IMR-90 (cell line): Measurements from ENCODE around the gene SMIM7. TPM values are rescaled to one million over a fixed set of nuclear protein-coding genes. Genes with fewer than 3 reads are reported as not detected.
A peak's percentile ranks its signal among the peaks of the same experiment; 100 is the strongest.

Experiments used
- ATAC-seq: fragments of 200-7000 bp; cut with Tn5 transposase; 2 replicates; pipeline ENCODE4 v1.9.1; 2020; ENCODE audit warnings: low read depth, mild to moderate bottlenecking, moderate library complexity
- BruUV-seq: library from RNA; stranded (reverse); fragments of 400-500 nt; replicated peaks from 2 replicates; lab custom pipeline; 2021; lab: Mats Ljungman, UMichigan
- CTCF ChIA-PET: fragments of 300-600 bp; formaldehyde crosslinking; extraction: SDS; loops from one replicate; lab custom pipeline; 2021; ENCODE audit warnings: antibody characterized with exemption; lab: Yijun Ruan, JAX
- POLR2A ChIA-PET: fragments of 300-600 bp; sonication (Branson Sonifier 250); formaldehyde crosslinking; loops from one replicate; lab custom pipeline; 2022; ENCODE audit warnings: antibody characterized with exemption; ENCODE audit not compliant: unreplicated experiment; lab: Charles Lee
- DNase-seq: peaks from one replicate; pipeline ENCODE4 v3.0.0; 2013
- H2AFZ ChIP-seq: replicated peaks from 2 replicates; pipeline ENCODE3; 2013; ENCODE audit warnings: low read length, mild to moderate bottlenecking; ENCODE audit not compliant: poor library complexity
- H2AK5ac ChIP-seq: 2 replicates; pipeline ENCODE4 v1.6.1; 2013; ENCODE audit warnings: low read depth, low read length, inconsistent platforms
- H2AK9ac ChIP-seq: replicated peaks from 2 replicates; pipeline ENCODE3; 2013; ENCODE audit warnings: mild to moderate bottlenecking, low read depth, low read length, moderate library complexity; ENCODE audit not compliant: poor library complexity
- H2BK120ac ChIP-seq: 2 replicates; pipeline ENCODE4 v1.6.1; 2013; ENCODE audit warnings: low read depth, low read length, inconsistent platforms
- H2BK15ac ChIP-seq: 3 replicates; pipeline ENCODE4 v1.6.1; 2013; ENCODE audit warnings: low read depth, low read length, inconsistent platforms
- H2BK20ac ChIP-seq: 2 replicates; pipeline ENCODE4 v1.6.1; 2013; ENCODE audit warnings: low read depth, mild to moderate bottlenecking, inconsistent platforms, low read length, moderate library complexity
- H2BK5ac ChIP-seq: 2 replicates; pipeline ENCODE4 v1.6.1; 2013; ENCODE audit warnings: mild to moderate bottlenecking, low read depth, low read length, inconsistent platforms; ENCODE audit not compliant: poor library complexity, severe bottlenecking
- H3K14ac ChIP-seq: replicated peaks from 2 replicates; pipeline ENCODE4 v1.6.1; 2013; ENCODE audit warnings: low read depth, low read length, inconsistent platforms
- H3K18ac ChIP-seq: 2 replicates; pipeline ENCODE4 v1.6.1; 2013; ENCODE audit warnings: low read depth, low read length, control low read depth
- H3K23ac ChIP-seq: 2 replicates; pipeline ENCODE4 v1.6.1; 2013; ENCODE audit warnings: low read depth, low read length, inconsistent platforms
- H3K27ac ChIP-seq: 2 replicates; pipeline ENCODE4 v1.5.1; 2013; ENCODE audit warnings: mild to moderate bottlenecking, control low read depth, low read length; ENCODE audit not compliant: insufficient read depth
- H3K27me3 ChIP-seq: 2 replicates; pipeline ENCODE4 v1.6.1; 2013; ENCODE audit warnings: low read length; ENCODE audit not compliant: control insufficient read depth, insufficient read depth
- H3K36me3 ChIP-seq: 2 replicates; pipeline ENCODE4 v1.6.1; 2013; ENCODE audit warnings: low read length, mixed read lengths; ENCODE audit not compliant: control insufficient read depth, insufficient read depth
- H3K4ac ChIP-seq: 2 replicates; pipeline ENCODE4 v1.6.1; 2013; ENCODE audit warnings: low read depth, low read length, inconsistent platforms
- H3K4me1 ChIP-seq: 2 replicates; pipeline ENCODE4 v1.6.1; 2013; ENCODE audit warnings: low read length, mixed read lengths; ENCODE audit not compliant: control insufficient read depth, insufficient read depth
- H3K4me2 ChIP-seq: 2 replicates; pipeline ENCODE4 v1.6.1; 2013; ENCODE audit warnings: low read depth, mild to moderate bottlenecking, control low read depth, low read length, moderate library complexity
- H3K4me3 ChIP-seq: 2 replicates; pipeline ENCODE4 v1.5.1; 2013; ENCODE audit warnings: low read depth, mild to moderate bottlenecking, control low read depth, low read length, moderate library complexity; ENCODE audit not compliant: insufficient read depth
- H3K56ac ChIP-seq: 2 replicates; pipeline ENCODE4 v1.6.1; 2013; ENCODE audit warnings: low read length, inconsistent platforms; ENCODE audit not compliant: insufficient read depth; ENCODE audit errors: extremely low read depth
- H3K79me1 ChIP-seq, 2 experiments: 2 replicates each; pipeline ENCODE4 v1.6.1; 2013; ENCODE audit warnings: low read length in 2 of 2, inconsistent platforms in 1 of 2, low read depth in 1 of 2
- H3K9ac ChIP-seq: 2 replicates; pipeline ENCODE4 v1.6.1; 2013; ENCODE audit warnings: low read depth, low read length, control low read depth
- H3K9me1 ChIP-seq: 2 replicates; pipeline ENCODE4 v1.6.1; 2013; ENCODE audit warnings: low read length, inconsistent platforms; ENCODE audit not compliant: insufficient read depth
- H3K9me3 ChIP-seq: 2 replicates; pipeline ENCODE4 v1.6.1; 2013; ENCODE audit warnings: low read length; ENCODE audit not compliant: control insufficient read depth, insufficient read depth
- H4K20me1 ChIP-seq: 2 replicates; pipeline ENCODE4 v1.6.1; 2013; ENCODE audit warnings: low read length, inconsistent platforms; ENCODE audit not compliant: insufficient read depth
- H4K5ac ChIP-seq: 2 replicates; pipeline ENCODE4 v1.6.1; 2013; ENCODE audit warnings: mild to moderate bottlenecking, low read depth, low read length, control low read depth
- H4K8ac ChIP-seq, 2 experiments: 2 replicates each; pipeline ENCODE4 v1.6.1; 2013; ENCODE audit warnings: low read depth in 2 of 2, low read length in 2 of 2, control low read depth in 1 of 2, inconsistent platforms in 1 of 2
- H4K91ac ChIP-seq: 2 replicates; pipeline ENCODE4 v1.6.1; 2013; ENCODE audit warnings: low read depth, low read length, inconsistent platforms; ENCODE audit not compliant: insufficient read depth
- BHLHE40 ChIP-seq: fragments of 150-350 bp; IDR thresholded peaks from 2 replicates; pipeline ENCODE4 v1.6.1; 2016; ENCODE audit warnings: mild to moderate bottlenecking, low read depth, low read length
- CEBPB ChIP-seq: IDR thresholded peaks from 2 replicates; pipeline ENCODE4 v1.6.1; 2012; ENCODE audit warnings: low read depth, low read length, improper control_type of control experiment
- CHD1 ChIP-seq: IDR thresholded peaks from 2 replicates; pipeline ENCODE4 v1.6.1; 2012; ENCODE audit warnings: low read depth, low read length, improper control_type of control experiment
- FOS ChIP-seq: fragments of 150-350 bp; IDR thresholded peaks from 2 replicates; pipeline ENCODE4 v1.6.1; 2016; ENCODE audit warnings: low read depth, low read length
- MAFK ChIP-seq: IDR thresholded peaks from 2 replicates; pipeline ENCODE4 v1.6.1; 2012; ENCODE audit warnings: low read depth, low read length, improper control_type of control experiment
- MAZ ChIP-seq: IDR thresholded peaks from 2 replicates; pipeline ENCODE4 v1.6.1; 2012; ENCODE audit warnings: low read depth, mild to moderate bottlenecking, low read length, improper control_type of control experiment, moderate library complexity, borderline replicate concordance
- MXI1 ChIP-seq: IDR thresholded peaks from 2 replicates; pipeline ENCODE4 v1.6.1; 2012; ENCODE audit warnings: low read depth, mild to moderate bottlenecking, low read length, moderate library complexity, borderline replicate concordance
- NFE2L2 ChIP-seq: fragments of 150-350 bp; IDR thresholded peaks from 2 replicates; pipeline ENCODE4 v1.6.1; 2016; ENCODE audit warnings: low read depth, mild to moderate bottlenecking, low read length
- POLR2A ChIP-seq: IDR thresholded peaks from 2 replicates; pipeline ENCODE4 v1.6.1; 2012; ENCODE audit warnings: mild to moderate bottlenecking, low read depth, low read length
- RAD21 ChIP-seq: IDR thresholded peaks from 2 replicates; pipeline ENCODE4 v1.6.1; 2012; ENCODE audit warnings: low read length, improper control_type of control experiment
- RCOR1 ChIP-seq: IDR thresholded peaks from 2 replicates; pipeline ENCODE4 v1.6.1; 2012; ENCODE audit warnings: mild to moderate bottlenecking, low read length, improper control_type of control experiment; ENCODE audit not compliant: insufficient replicate concordance
- RFX5 ChIP-seq: IDR thresholded peaks from 2 replicates; pipeline ENCODE4 v1.8.0; 2012; ENCODE audit warnings: low read depth, mild to moderate bottlenecking, low read length, moderate library complexity
- SMC3 ChIP-seq: fragments of 150-350 bp; IDR thresholded peaks from 2 replicates; pipeline ENCODE4 v1.6.1; 2016; ENCODE audit warnings: low read depth, mild to moderate bottlenecking, antibody characterized with exemption, low read length, moderate library complexity
- WGBS, 2 experiments: methylation state at CpG; one replicate each; pipeline versions ENCODE4 v1.1.5 to v1.1.7; 2013; ENCODE audit warnings: missing lambda C conversion rate in 2 of 2; ENCODE audit not compliant: insufficient read length in 1 of 2; ENCODE audit errors: extremely low coverage in 2 of 2; 5-methylcytosine and 5-hydroxymethylcytosine counted together
- dilution Hi-C: fragments of 300-500 bp; cut with HindIII; formaldehyde crosslinking; loops from one replicate; pipeline ENCODE4 v1.14.3; 2018; ENCODE audit warnings: low sequenced_read_pairs; ENCODE audit not compliant: unreplicated experiment
- in situ Hi-C: fragments of 300-500 bp; cut with MboI; formaldehyde crosslinking; loops from 3 replicates; pipeline ENCODE4 v1.14.3; 2019; ENCODE audit warnings: low sequenced_read_pairs, inconsistent platforms, mixed read lengths
- intact Hi-C: fragments of 100-400 bp; cut with micrococcal nuclease; formaldehyde crosslinking; loops from 2 replicates; pipeline ENCODE4 v1.10.0; 2022
- polyA plus RNA-seq, 3 experiments: library from polyadenylated mRNA; depleted of rRNA; stranded (reverse); fragments of >200 nt; gene quantifications; 2 replicates each; pipeline ENCODE4 v1.2.3, GENCODE V29; 2012; ENCODE audit warnings: low replicate concordance in 1 of 3
- total RNA-seq: library from RNA; depleted of rRNA; stranded (reverse); fragments of >200 nt; gene quantifications from 2 replicates; pipeline ENCODE4 v1.2.3, GENCODE V29; 2012
- TF ChIP-seq, protein P1 (sequence below): fragments of 150-350 bp; IDR thresholded peaks from 2 replicates; pipeline ENCODE4 v1.6.1; 2016; ENCODE audit warnings: low read depth, mild to moderate bottlenecking, low read length, moderate library complexity, borderline replicate concordance
- TF ChIP-seq, protein P2 (sequence below): fragments of 150-350 bp; IDR thresholded peaks from 2 replicates; pipeline ENCODE4 v1.6.1; 2017; ENCODE audit warnings: mild to moderate bottlenecking, antibody characterized with exemption, low read length, low read depth
- TF ChIP-seq, protein P3 (sequence below): conservative IDR thresholded peaks from 2 replicates; pipeline ENCODE4 v1.5.1; 2012; ENCODE audit warnings: mild to moderate bottlenecking, low read depth, low read length, improper control_type of control experiment

Gene SMIM7
- total and polyA plus RNA-seq, 2 of the 4 experiments (the other 2 are of a cell fraction) = 55.7 to 64.8 TPM

GRCh38 chr19:16608290-16608739, 51.6 kb downstream of the SMIM7 start:
- no peak overlapping the region for H3K18ac ChIP-seq
- no peak overlapping the region for H3K9ac ChIP-seq
- no TSS peak for BruUV-seq
- peaks cover 45 to 94% of the 10 kb centered on the region in 2 experiments for H3K79me1 ChIP-seq
- no peak overlapping the region for H2BK5ac ChIP-seq
- intact Hi-C loops = no loop called here
- dilution Hi-C loops = no loop called here
- H2AK9ac ChIP-seq = no peak overlapping the region
- no peak overlapping the region for H2AK5ac ChIP-seq
- H4K91ac ChIP-seq = no peak overlapping the region
- in situ Hi-C loops = no loop called here
- no peak overlapping the region for H3K23ac ChIP-seq
- POLR2A ChIA-PET = no interaction called here
- H3K14ac ChIP-seq = no peak overlapping the region
- DNase-seq (peak; percentile 91), ATAC-seq (peak; percentile 88)
- no peak overlapping the region for H3K56ac ChIP-seq
- no peak overlapping the region for H2AFZ ChIP-seq
- H3K4me3 ChIP-seq = no peak overlapping the region
- WGBS, 2 experiments = no CpG with 5 or more reads among the region's 1 CpG
- no peaks in the 10 kb centered on the region for H3K27me3 ChIP-seq
- peaks cover 13% of the 10 kb centered on the region for H3K4me1 ChIP-seq
- TF ChIP-seq RAD21 (0 out of 2 replicates have a peak, but pooled peaks have one; percentile 3), SMC3 (no peak), MXI1 (no peak), CEBPB (peak; percentile 92), RCOR1 (no peak), CHD1 (no peak), NFE2L2 (no peak), POLR2A (no peak), FOS (no peak), MAZ (0 out of 2 replicates have a peak, but pooled peaks have one; percentile 15), MAFK (no peak), BHLHE40 (peak; percentile 75), RFX5 (no peak)
- TF ChIP-seq, protein P1, sequence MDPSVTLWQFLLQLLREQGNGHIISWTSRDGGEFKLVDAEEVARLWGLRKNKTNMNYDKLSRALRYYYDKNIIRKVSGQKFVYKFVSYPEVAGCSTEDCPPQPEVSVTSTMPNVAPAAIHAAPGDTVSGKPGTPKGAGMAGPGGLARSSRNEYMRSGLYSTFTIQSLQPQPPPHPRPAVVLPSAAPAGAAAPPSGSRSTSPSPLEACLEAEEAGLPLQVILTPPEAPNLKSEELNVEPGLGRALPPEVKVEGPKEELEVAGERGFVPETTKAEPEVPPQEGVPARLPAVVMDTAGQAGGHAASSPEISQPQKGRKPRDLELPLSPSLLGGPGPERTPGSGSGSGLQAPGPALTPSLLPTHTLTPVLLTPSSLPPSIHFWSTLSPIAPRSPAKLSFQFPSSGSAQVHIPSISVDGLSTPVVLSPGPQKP = no peak
- TF ChIP-seq, protein P2, sequence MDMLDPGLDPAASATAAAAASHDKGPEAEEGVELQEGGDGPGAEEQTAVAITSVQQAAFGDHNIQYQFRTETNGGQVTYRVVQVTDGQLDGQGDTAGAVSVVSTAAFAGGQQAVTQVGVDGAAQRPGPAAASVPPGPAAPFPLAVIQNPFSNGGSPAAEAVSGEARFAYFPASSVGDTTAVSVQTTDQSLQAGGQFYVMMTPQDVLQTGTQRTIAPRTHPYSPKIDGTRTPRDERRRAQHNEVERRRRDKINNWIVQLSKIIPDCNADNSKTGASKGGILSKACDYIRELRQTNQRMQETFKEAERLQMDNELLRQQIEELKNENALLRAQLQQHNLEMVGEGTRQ = no peak
- TF ChIP-seq, protein P3, sequence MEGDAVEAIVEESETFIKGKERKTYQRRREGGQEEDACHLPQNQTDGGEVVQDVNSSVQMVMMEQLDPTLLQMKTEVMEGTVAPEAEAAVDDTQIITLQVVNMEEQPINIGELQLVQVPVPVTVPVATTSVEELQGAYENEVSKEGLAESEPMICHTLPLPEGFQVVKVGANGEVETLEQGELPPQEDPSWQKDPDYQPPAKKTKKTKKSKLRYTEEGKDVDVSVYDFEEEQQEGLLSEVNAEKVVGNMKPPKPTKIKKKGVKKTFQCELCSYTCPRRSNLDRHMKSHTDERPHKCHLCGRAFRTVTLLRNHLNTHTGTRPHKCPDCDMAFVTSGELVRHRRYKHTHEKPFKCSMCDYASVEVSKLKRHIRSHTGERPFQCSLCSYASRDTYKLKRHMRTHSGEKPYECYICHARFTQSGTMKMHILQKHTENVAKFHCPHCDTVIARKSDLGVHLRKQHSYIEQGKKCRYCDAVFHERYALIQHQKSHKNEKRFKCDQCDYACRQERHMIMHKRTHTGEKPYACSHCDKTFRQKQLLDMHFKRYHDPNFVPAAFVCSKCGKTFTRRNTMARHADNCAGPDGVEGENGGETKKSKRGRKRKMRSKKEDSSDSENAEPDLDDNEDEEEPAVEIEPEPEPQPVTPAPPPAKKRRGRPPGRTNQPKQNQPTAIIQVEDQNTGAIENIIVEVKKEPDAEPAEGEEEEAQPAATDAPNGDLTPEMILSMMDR = no peak
- no peak overlapping the region for H2BK15ac ChIP-seq
- H3K36me3 ChIP-seq = no peaks in the 10 kb centered on the region
- no peak overlapping the region for H3K27ac ChIP-seq
- H3K9me3 ChIP-seq = no peaks in the 10 kb centered on the region
- no peak overlapping the region for H3K4ac ChIP-seq
- peaks cover 89% of the 10 kb centered on the region for H4K20me1 ChIP-seq
- no peak overlapping the region for H4K8ac ChIP-seq
- CTCF ChIA-PET = no interaction called here
- H3K9me1 ChIP-seq = peaks cover 52% of the 10 kb centered on the region
- no peak overlapping the region for H2BK20ac ChIP-seq
- no peak overlapping the region for H2BK120ac ChIP-seq
- H3K4me2 ChIP-seq = no peak overlapping the region
- H4K5ac ChIP-seq = no peak overlapping the region
